ENCODE data around the gene MYH9.
"Not testable (repeated sequence)": the region's sequence is repeated elsewhere in the genome, so short reads cannot be mapped to it uniquely, and the experiment has no call there.

MYH9 gene

GRCh38 chr22:36282328-36282831 lies 105.4 kb downstream of the MYH9 start:
- H3K4me3 ChIP-seq (ENCODE audit: low read length): no peak overlapping the region
- TF ChIP-seq CTCF (conservative IDR thresholded peaks at IDR 0.05; ENCODE audit: low read length): no peak
- DNase-seq (ENCODE audit: low read depth): no peak

- TF ChIP-seq CTCF (conservative IDR thresholded peaks at IDR 0.05; ENCODE audit: low read length): no peak
- no peak overlapping the region for H3K4me3 ChIP-seq (ENCODE audit: low read length)
- DNase-seq (ENCODE audit: low read depth): no peak
Observed at GRCh38 chr22:36281781-36282327, 105.9 kb downstream of the MYH9 start.

GRCh38 chr22:36280379-36280778 lies 107.4 kb downstream of the MYH9 start:
- no peak overlapping the region for H3K4me3 ChIP-seq (ENCODE audit: low read length)
- no peak for DNase-seq (ENCODE audit: low read depth)
- no peak for TF ChIP-seq CTCF (conservative IDR thresholded peaks at IDR 0.05; ENCODE audit: low read length)

GRCh38 chr22:36279219-36279666 lies 108.5 kb downstream of the MYH9 start:
- TF ChIP-seq CTCF (conservative IDR thresholded peaks at IDR 0.05; ENCODE audit: low read length): no peak
- H3K4me3 ChIP-seq (ENCODE audit: low read length): no peak overlapping the region
- DNase-seq (ENCODE audit: low read depth): no peak

- no peak overlapping the region for H3K4me3 ChIP-seq (ENCODE audit: low read length)
- peak; percentile 76 for TF ChIP-seq CTCF (conservative IDR thresholded peaks at IDR 0.05; ENCODE audit: low read length)
- peak; percentile 62 for DNase-seq (ENCODE audit: low read depth)
Observed at GRCh38 chr22:36277482-36278291, 110.1 kb downstream of the MYH9 start.

GRCh38 chr22:36274531-36274930 lies 113.2 kb downstream of the MYH9 start:
- no peak overlapping the region for H3K4me3 ChIP-seq (ENCODE audit: low read length)
- no peak for TF ChIP-seq CTCF (conservative IDR thresholded peaks at IDR 0.05; ENCODE audit: low read length)
- DNase-seq (ENCODE audit: low read depth): no peak

- not testable (repeated sequence) for H3K4me3 ChIP-seq (ENCODE audit: low read length); DNase-seq (ENCODE audit: low read depth)
Observed at GRCh38 chr22:36271951-36272350, 115.8 kb downstream of the MYH9 start.

GRCh38 chr22:36271231-36271630 lies 116.5 kb downstream of the MYH9 start:
- H3K4me3 ChIP-seq (ENCODE audit: low read length); DNase-seq (ENCODE audit: low read depth): not testable (repeated sequence)

All from AG10803 (cell line).